ENCODE results near the gene PTPRS.

PTPRS gene

DNA sequence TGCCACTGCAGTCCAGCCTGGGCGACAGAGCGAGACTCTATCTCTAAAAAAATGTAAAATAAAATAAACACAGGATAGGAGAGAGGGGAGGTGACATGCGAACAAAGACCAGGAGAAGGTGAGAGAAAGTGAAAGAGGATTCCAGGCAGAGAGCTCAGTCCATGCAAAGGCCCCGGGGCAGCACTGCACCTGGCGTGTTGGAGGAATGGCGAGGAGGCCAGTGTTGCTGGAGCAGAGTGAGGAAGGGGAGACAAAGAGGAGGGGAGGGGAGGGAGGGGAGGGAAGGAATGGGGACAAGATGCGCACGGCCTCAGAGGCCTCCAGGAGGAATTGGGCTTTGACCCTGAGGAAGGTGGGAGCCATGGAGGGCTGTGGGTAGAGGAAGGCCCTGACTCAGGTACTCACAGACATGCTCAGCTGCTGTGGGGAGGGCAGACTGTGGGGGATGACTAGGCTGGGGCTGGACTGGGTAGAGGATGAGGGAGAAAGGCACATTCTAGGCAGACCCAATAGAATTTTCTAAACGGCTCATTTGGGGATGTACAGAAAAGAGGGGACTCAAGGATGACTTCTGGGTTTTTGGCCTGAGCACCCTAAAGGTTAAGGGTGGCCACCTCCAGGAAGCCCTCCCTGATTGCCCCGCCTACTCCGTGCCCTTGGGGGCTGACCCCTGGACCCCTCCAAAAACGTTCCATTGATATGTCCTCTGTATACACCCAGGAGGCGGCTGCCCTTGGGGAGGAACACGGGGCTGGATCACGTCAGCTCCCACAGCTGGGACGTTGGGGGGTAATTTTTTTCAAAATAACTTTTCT is 43.9 kb downstream of the PTPRS start:
- Histone ChIP-seq H3K9me3 (ENCODE audit: insufficient read depth, low read length, severe bottlenecking) (no peaks in the 10 kb centered on the region), H3K36me3 (ENCODE audit: insufficient read depth, low read length) (no peaks in the 10 kb centered on the region), H3K27me3 (ENCODE audit: insufficient read depth, low read length, poor library complexity) (no peaks in the 10 kb centered on the region), H3K4me3 (ENCODE audit: low read depth in 1 of 2, low read length in 2 of 2) (no peak overlapping the region), H2AFZ (ENCODE audit: low read depth, low read length) (no peak overlapping the region), H4K20me1 (ENCODE audit: insufficient read depth, low read length) (no peaks in the 10 kb centered on the region), H3K79me2 (ENCODE audit: insufficient read depth, low read length) (no peaks in the 10 kb centered on the region), H3K4me1 (ENCODE audit: insufficient read depth, low read length) (no peaks in the 10 kb centered on the region), H3K27ac (ENCODE audit: low read length) (no peak overlapping the region), H3K9ac (ENCODE audit: low read depth, low read length) (no peak overlapping the region), H3K4me2 (ENCODE audit: insufficient read depth, low read length) (no peak overlapping the region)
- no peak for DNase-seq
- ATAC-seq (ENCODE audit: insufficient read depth, low read depth) = no peak
- no peak for TF ChIP-seq EZH2 (IDR thresholded peaks at IDR 0.05; ENCODE audit: borderline replicate concordance, low read depth, low read length, severe bottlenecking)
- TF ChIP-seq, protein P1, sequence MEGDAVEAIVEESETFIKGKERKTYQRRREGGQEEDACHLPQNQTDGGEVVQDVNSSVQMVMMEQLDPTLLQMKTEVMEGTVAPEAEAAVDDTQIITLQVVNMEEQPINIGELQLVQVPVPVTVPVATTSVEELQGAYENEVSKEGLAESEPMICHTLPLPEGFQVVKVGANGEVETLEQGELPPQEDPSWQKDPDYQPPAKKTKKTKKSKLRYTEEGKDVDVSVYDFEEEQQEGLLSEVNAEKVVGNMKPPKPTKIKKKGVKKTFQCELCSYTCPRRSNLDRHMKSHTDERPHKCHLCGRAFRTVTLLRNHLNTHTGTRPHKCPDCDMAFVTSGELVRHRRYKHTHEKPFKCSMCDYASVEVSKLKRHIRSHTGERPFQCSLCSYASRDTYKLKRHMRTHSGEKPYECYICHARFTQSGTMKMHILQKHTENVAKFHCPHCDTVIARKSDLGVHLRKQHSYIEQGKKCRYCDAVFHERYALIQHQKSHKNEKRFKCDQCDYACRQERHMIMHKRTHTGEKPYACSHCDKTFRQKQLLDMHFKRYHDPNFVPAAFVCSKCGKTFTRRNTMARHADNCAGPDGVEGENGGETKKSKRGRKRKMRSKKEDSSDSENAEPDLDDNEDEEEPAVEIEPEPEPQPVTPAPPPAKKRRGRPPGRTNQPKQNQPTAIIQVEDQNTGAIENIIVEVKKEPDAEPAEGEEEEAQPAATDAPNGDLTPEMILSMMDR (IDR thresholded peaks at IDR 0.05; ENCODE audit: borderline replicate concordance, extremely low read depth, low read length, poor library complexity, severe bottlenecking) = no peak

DNA sequence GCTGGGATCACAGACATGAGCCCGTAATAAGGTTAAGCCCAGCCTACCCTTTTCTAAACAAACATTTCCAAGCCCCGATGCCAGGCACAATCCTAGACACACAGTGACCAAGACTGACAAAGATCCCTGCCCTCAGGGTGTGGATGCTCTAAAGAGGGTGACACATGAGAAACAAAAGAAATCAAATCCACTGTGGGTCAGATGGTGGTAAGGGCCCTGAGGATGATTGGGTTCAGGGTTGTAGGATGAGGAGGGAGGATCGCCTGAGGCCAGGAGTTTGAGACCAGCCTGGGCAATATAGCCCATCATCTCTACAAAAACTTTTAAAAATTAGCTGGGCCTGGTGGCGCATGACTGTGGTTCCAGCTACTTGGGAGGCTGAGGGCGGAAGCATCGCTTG is 44.6 kb downstream of the PTPRS start:
- no peaks in the 10 kb centered on the region for H3K9me3 ChIP-seq (ENCODE audit: insufficient read depth, low read length, severe bottlenecking)

DNA sequence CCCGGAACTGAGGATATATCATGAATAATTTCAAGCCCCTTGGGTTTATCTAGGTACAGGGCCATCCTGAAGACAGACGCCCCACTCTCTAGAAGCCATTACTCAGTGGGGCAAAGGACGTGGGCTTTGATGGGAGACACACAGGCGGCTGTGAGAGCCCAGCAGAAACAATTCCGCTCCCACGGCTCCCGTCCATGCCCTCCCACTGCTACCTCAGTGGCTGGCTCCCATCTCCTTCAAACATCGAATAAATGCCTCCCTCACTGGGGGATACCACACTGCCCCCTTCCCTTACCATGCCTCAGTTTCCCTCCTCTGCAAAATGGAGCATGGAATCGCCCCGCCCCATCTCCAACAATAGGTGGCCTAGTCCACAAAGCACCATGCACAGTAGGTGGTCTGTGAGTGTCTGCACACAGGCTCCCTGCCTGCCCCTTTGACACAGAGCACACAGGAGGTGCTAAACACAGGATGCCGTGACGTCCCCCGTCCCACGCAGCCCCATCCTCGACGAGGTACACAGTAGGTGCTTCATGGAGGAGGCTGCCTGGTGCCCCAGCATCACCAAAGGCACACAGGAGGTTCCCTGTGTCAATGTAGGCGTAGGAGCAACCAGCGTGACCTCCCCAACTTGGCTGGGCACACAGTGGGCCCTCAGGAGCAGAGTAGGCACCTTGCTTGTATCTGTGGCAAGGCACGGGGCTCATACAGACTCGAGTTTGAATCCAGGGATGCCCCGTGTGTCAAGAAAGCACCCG is 46.0 kb downstream of the PTPRS start:
- H2AFZ ChIP-seq (ENCODE audit: low read depth, low read length) = no peak overlapping the region

More for the DNA sequence above, 44.6 kb downstream of the PTPRS start:
- Histone ChIP-seq H3K36me3 (ENCODE audit: insufficient read depth, low read length) (no peaks in the 10 kb centered on the region), H3K4me1 (ENCODE audit: insufficient read depth, low read length) (no peaks in the 10 kb centered on the region), H3K79me2 (ENCODE audit: insufficient read depth, low read length) (no peaks in the 10 kb centered on the region), H4K20me1 (ENCODE audit: insufficient read depth, low read length) (no peaks in the 10 kb centered on the region), H3K9ac (ENCODE audit: low read depth, low read length) (no peak overlapping the region), H2AFZ (ENCODE audit: low read depth, low read length) (no peak overlapping the region), H3K4me3 (ENCODE audit: low read depth in 1 of 2, low read length in 2 of 2) (no peak overlapping the region), H3K4me2 (ENCODE audit: insufficient read depth, low read length) (no peak overlapping the region), H3K27ac (ENCODE audit: low read length) (no peak overlapping the region), H3K27me3 (ENCODE audit: insufficient read depth, low read length, poor library complexity) (no peaks in the 10 kb centered on the region)
- DNase-seq = no peak
- ATAC-seq (ENCODE audit: insufficient read depth, low read depth) = no peak
- TF ChIP-seq, protein P1 (IDR thresholded peaks at IDR 0.05; ENCODE audit: borderline replicate concordance, extremely low read depth, low read length, poor library complexity, severe bottlenecking) = no peak
- TF ChIP-seq EZH2 (IDR thresholded peaks at IDR 0.05; ENCODE audit: borderline replicate concordance, low read depth, low read length, severe bottlenecking) = no peak

More for the DNA sequence above, 46.0 kb downstream of the PTPRS start:
- H3K4me3 ChIP-seq (ENCODE audit: low read depth in 1 of 2, low read length in 2 of 2) = no peak overlapping the region
- H3K4me1 ChIP-seq (ENCODE audit: insufficient read depth, low read length) = no peaks in the 10 kb centered on the region
- TF ChIP-seq EZH2 (IDR thresholded peaks at IDR 0.05; ENCODE audit: borderline replicate concordance, low read depth, low read length, severe bottlenecking) = no peak
- no peaks in the 10 kb centered on the region for H3K36me3 ChIP-seq (ENCODE audit: insufficient read depth, low read length)
- no peak overlapping the region for H3K27ac ChIP-seq (ENCODE audit: low read length)
- no peak for ATAC-seq (ENCODE audit: insufficient read depth, low read depth)
- H3K79me2 ChIP-seq (ENCODE audit: insufficient read depth, low read length) = no peaks in the 10 kb centered on the region
- no peaks in the 10 kb centered on the region for H3K27me3 ChIP-seq (ENCODE audit: insufficient read depth, low read length, poor library complexity)
- H3K9me3 ChIP-seq (ENCODE audit: insufficient read depth, low read length, severe bottlenecking) = no peaks in the 10 kb centered on the region
- DNase-seq = no peak
- H3K4me2 ChIP-seq (ENCODE audit: insufficient read depth, low read length) = no peak overlapping the region
- H4K20me1 ChIP-seq (ENCODE audit: insufficient read depth, low read length) = no peaks in the 10 kb centered on the region
- no peak overlapping the region for H3K9ac ChIP-seq (ENCODE audit: low read depth, low read length)
